BJ (cell line): Measurements from ENCODE around the gene TMED4. TPM values are rescaled to one million over a fixed set of nuclear protein-coding genes. Genes with fewer than 3 reads are reported as not detected.

Experiments
- CTCF ChIA-PET: fragments of 350-600 bp; formaldehyde crosslinking; extraction: SDS; loops from one replicate; lab custom pipeline; 2021; ENCODE audit warnings: antibody characterized with exemption, inconsistent platforms; lab: Yijun Ruan, JAX
- POLR2A ChIA-PET: fragments of 300-600 bp; sonication (Branson Sonifier 250); formaldehyde crosslinking; extraction: SDS; loops from one replicate; lab custom pipeline; 2021; ENCODE audit warnings: antibody characterized with exemption; lab: Charles Lee
- DNase-seq: peaks from one replicate; pipeline ENCODE4 v3.0.0-alpha.2; 2011; ENCODE audit warnings: low read depth
- H3K27me3 ChIP-seq: 2 replicates; pipeline ENCODE4 v1.6.0; 2011; ENCODE audit warnings: low read length; ENCODE audit not compliant: control insufficient read depth, insufficient read depth
- H3K36me3 ChIP-seq: 2 replicates; pipeline ENCODE4 v1.5.1; 2011; ENCODE audit warnings: low read length; ENCODE audit not compliant: control insufficient read depth, insufficient read depth
- H3K4me3 ChIP-seq: 2 replicates; pipeline ENCODE4 v1.5.1; 2011; ENCODE audit warnings: low read depth, mild to moderate bottlenecking, control low read depth, low read length
- polyA plus RNA-seq: library from polyadenylated mRNA; depleted of rRNA; stranded (reverse); fragments of >200 nt; gene quantifications from 2 replicates; pipeline ENCODE4 v1.2.3, GENCODE V29; 2011
- TF ChIP-seq, protein P1 (sequence below): IDR thresholded peaks from 2 replicates; pipeline ENCODE4 v1.5.1; 2011; ENCODE audit warnings: low read depth, mild to moderate bottlenecking, control low read depth, inconsistent platforms, low read length, moderate library complexity; ENCODE audit not compliant: insufficient read depth

Gene TMED4
- polyA plus RNA-seq, 1 experiment: 80.9 TPM

DNA sequence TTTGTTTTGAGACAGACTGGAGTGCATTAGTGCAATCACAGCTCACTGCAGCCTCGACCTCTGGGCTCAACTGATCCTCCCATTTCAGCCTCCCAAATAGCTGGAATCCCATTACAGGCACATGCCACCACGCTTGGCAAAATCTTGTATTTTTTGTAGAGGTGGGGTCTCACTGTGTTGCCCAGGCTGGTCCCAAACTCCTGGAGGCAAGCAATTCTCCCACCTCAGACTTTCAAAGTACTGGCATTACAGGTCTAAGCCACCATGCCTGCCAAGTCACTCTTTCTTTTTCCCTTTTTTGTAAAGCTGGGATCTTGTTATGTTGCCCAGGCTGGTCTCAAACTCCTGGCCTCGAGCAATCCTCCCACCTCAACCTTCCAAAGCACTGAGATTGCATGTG, 32.6 kb downstream of the TMED4 start:
- no peak overlapping the region for H3K4me3 ChIP-seq
- DNase-seq: no peak
- peaks cover 6% of the 10 kb centered on the region; the same call in 1 of the 2 replicates for H3K27me3 ChIP-seq
- no peaks in the 10 kb centered on the region for H3K36me3 ChIP-seq
- ChIA-PET POLR2A (interaction anchor here (0.6 kb wide), 1 partner anchor 306 kb away, joined by 3 read pairs; no protein-coding TSS in a partner anchor), CTCF (interaction anchor here (1.2 to 2.5 kb wide), 2 partner anchors 10 to 16 kb away, joined by 3 to 10 read pairs; no protein-coding TSS in a partner anchor)
- TF ChIP-seq, protein P1, sequence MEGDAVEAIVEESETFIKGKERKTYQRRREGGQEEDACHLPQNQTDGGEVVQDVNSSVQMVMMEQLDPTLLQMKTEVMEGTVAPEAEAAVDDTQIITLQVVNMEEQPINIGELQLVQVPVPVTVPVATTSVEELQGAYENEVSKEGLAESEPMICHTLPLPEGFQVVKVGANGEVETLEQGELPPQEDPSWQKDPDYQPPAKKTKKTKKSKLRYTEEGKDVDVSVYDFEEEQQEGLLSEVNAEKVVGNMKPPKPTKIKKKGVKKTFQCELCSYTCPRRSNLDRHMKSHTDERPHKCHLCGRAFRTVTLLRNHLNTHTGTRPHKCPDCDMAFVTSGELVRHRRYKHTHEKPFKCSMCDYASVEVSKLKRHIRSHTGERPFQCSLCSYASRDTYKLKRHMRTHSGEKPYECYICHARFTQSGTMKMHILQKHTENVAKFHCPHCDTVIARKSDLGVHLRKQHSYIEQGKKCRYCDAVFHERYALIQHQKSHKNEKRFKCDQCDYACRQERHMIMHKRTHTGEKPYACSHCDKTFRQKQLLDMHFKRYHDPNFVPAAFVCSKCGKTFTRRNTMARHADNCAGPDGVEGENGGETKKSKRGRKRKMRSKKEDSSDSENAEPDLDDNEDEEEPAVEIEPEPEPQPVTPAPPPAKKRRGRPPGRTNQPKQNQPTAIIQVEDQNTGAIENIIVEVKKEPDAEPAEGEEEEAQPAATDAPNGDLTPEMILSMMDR: no peak

DNA sequence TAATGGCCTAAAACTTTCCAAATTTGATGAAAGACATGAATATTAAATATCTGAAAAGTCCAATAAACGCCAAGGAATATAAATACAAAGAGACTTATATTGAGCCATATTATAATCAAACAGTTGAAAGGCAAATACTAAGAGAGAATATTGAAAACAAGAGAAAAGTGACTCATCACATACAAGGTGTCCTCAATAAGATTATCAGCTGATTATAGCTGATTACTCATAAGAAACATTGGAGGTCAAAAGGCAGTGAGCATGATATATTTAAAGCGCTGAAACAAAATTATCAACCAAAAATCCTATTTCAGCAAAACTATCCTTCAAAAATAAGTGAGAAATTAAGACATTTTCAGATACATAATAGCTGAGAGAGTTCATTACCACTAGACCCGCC, 33.1 kb downstream of the TMED4 start:
- POLR2A ChIA-PET: no interaction called here
- CTCF ChIA-PET: interaction anchor here (2.5 kb wide), 1 partner anchor 17 kb away, joined by 10 read pairs; no protein-coding TSS in a partner anchor

DNA sequence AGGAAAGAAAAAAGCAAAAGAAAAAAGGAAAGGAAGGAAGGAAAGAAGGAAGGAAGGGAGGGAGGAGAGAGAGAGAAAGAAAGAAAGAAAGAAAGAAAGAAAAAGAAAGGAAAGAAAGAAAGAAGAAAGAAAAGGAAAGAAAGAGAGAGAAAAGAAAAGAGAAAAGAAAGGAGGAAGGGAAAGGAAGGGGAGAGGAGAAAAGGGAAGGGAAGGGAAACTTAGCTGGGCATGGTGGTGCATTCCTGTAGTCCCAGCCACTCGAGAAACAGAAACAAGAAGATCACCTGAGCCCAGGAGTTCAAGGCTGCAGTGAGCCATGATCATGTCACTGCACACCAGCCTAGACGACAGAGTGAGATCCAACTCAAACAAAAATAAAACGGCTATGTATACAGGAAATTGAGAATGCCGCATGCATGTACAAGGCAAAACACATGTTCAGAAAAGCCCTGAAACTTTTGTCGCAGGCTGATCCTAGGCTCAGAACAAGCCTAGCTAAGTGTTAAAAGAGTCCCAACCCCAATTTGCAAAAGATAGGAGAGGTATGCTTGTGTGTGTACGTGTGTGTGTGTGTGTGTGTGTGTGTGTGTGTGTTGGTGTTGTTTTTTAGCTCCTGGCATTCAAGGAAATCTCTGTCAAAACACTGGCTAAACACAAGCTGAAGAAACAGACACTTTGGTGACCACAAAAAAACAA, 34.3 kb downstream of the TMED4 start:
- H3K36me3 ChIP-seq: no peaks in the 10 kb centered on the region
- no peak for DNase-seq
- POLR2A ChIA-PET: no interaction called here
- peaks cover 6% of the 10 kb centered on the region; the same call in 1 of the 2 replicates for H3K27me3 ChIP-seq
- CTCF ChIA-PET: interaction anchor here (0.6 kb wide), 2 partner anchors 14 to 307 kb away, joined by 3 read pairs; no protein-coding TSS in a partner anchor
- TF ChIP-seq, protein P1: no peak
- H3K4me3 ChIP-seq: no peak overlapping the region

More for the DNA sequence above, 33.1 kb downstream of the TMED4 start:
- H3K4me3 ChIP-seq: no peak overlapping the region
- H3K36me3 ChIP-seq: no peaks in the 10 kb centered on the region
- DNase-seq: no peak
- TF ChIP-seq, protein P1: no peak
- H3K27me3 ChIP-seq: peaks cover 6% of the 10 kb centered on the region; the same call in 1 of the 2 replicates

- H3K4me3 ChIP-seq: no peak overlapping the region
- POLR2A ChIA-PET: no interaction called here
- peaks cover 2% of the 10 kb centered on the region; the same call in 1 of the 2 replicates for H3K27me3 ChIP-seq
- DNase-seq: no peak
- no peaks in the 10 kb centered on the region for H3K36me3 ChIP-seq
- TF ChIP-seq, protein P1: no peak
- CTCF ChIA-PET: interaction anchor here (2.3 kb wide), 1 partner anchor 23 kb away, joined by 11 read pairs; no protein-coding TSS in a partner anchor
These were observed 40.0 kb downstream of the TMED4 start for GRCh38 chr7:44541876-44542610.
